H1 (cell line): ENCODE measurements around the gene MYO18A. TPM values are rescaled to one million over a fixed set of nuclear protein-coding genes. Genes with fewer than 3 reads are reported as not detected.

ENCODE experiments used
- CBX8 ChIP-seq: fragments of 300-800, 300-1000 bp; sonication (generic); IDR thresholded peaks from 2 replicates; pipeline ENCODE4 v1.7.1; 2016; ENCODE audit warnings: low read depth, low read length, borderline replicate concordance
- CHD2 ChIP-seq: IDR thresholded peaks from 2 replicates; pipeline ENCODE4 v1.6.1; 2012; ENCODE audit warnings: low read length, improper control_type of control experiment
- CHD7 ChIP-seq: fragments of 300-600 bp; sonication (generic); IDR thresholded peaks from 2 replicates; pipeline ENCODE4 v1.7.1; 2012; ENCODE audit warnings: low read length, moderate library complexity, mild to moderate bottlenecking, inconsistent platforms; ENCODE audit not compliant: insufficient replicate concordance
- GABPA ChIP-seq: IDR thresholded peaks from 2 replicates; pipeline ENCODE4 v1.6.1; 2011; ENCODE audit warnings: mild to moderate bottlenecking, low read length, moderate library complexity, borderline replicate concordance; ENCODE audit not compliant: insufficient read depth
- MAFK ChIP-seq: IDR thresholded peaks from 2 replicates; pipeline ENCODE4 v1.6.1; 2012; ENCODE audit warnings: low read depth, mild to moderate bottlenecking, improper control_type of control experiment, low read length
- SIN3A ChIP-seq, 2 experiments: IDR thresholded peaks in 1 of 2; conservative IDR thresholded peaks in 1 of 2; 2 replicates each; pipeline ENCODE4 v1.6.1; 2011 to 2012; ENCODE audit warnings: low read length in 2 of 2, improper control_type of control experiment in 1 of 2, low read depth in 1 of 2, mild to moderate bottlenecking in 1 of 2
- TCF12 ChIP-seq: IDR thresholded peaks from 2 replicates; pipeline ENCODE4 v1.6.1; 2011; ENCODE audit warnings: low read depth, mild to moderate bottlenecking, low read length
- USF2 ChIP-seq: IDR thresholded peaks from 2 replicates; pipeline ENCODE4 v1.6.1; 2011; ENCODE audit warnings: low read length, improper control_type of control experiment
- polyA plus RNA-seq, 7 experiments: library from polyadenylated mRNA; depleted of rRNA in 3 of 7; stranded (reverse) in 5 of 7; unstranded in 2 of 7; fragments of >200 nt in 5 of 7; fragments of 200-250 nt in 2 of 7; gene quantifications; 1 replicate in 5 of 7; 2 replicates in 1 of 7; 4 replicates in 1 of 7; pipeline versions ENCODE4 v1.2.1 to v1.2.3, GENCODE V29; 2011 to 2013; ENCODE audit warnings: missing spikeins in 2 of 7, mixed read lengths in 2 of 7
- total RNA-seq: library from RNA; stranded (reverse); fragmentation: NEBNext Ultra II Directional; extraction: Animal tissue kit (Norgen Biotek cat#: 25700); gene quantifications from 2 replicates; pipeline ENCODE4 v1.2.1, GENCODE V29; 2021

Gene MYO18A
- total and polyA plus RNA-seq, 2 of the 8 experiments (the other 6 are each of a cell fraction or from before 2014, with no cell fraction given), result 7.6 to 43.8 TPM

DNA sequence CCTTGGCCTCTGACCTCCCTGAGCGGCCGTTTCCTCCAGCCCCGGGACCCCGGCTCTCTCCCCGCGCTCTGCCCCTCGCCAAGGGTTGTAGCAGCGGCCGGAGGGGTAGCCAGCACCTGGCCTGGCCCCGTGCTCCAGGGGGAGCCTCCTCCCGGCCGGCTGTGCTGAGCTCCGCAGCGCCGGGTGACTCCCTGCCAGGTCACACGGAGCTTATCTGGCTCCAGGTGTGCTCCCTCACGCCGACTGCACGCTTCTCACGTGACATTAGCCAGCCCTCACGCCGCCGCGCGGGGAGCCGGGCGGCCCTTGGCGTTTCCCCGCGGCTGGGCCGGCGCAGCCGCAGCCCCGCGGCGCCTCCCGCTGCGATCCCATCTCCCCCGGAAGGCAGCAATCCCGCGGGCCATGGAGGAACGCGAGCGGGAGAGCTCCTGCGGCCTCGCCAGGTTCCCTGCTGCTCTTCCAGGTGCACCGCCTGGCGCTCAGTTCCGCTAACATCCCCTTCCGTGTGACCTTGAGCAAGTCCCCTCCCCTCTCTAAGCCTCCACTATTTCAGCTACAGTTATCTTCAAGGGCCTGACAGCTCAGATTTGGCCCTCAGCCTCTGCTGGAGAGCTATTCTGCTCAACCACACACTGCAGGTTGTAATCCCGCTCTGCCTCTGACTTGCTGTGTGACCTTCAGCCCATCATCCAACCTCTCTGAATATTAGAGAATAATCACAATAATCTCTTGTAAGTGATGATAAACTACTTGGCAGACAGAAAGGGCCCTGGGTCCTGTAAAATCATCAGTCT lies 3.4 kb downstream of the MYO18A start (continued):
- TF ChIP-seq CHD7 (no peak), SIN3A (conservative IDR thresholded peaks at IDR 0.05 in 1 of 2, IDR thresholded peaks at IDR 0.05 in 1 of 2; ENCODE audit: low read depth in 1 of 2, low read length in 2 of 2) (0 out of 4 replicates have a peak, but pooled peaks of 1 of the 2 experiments have one; percentile 41), GABPA (no peak; the same call in 1 of the 2 replicates), CHD2 (no peak), USF2 (0 out of 2 replicates have a peak, but pooled peaks have one; percentile 38), CBX8 (no peak), TCF12 (peak; percentile 40; the same call in 1 of the 2 replicates), MAFK (no peak)
